22Rv1 (cell line): ENCODE measurements around the gene NUDT22.

Experiments
- H3K27ac ChIP-seq: fragments of 450-650 bp; 2 replicates; pipeline ENCODE4 v1.5.1; 2017
- ZFX ChIP-seq: fragments of 450-650 bp; IDR thresholded peaks from 2 replicates; pipeline ENCODE4 v1.6.1; 2017; ENCODE audit warnings: antibody characterized with exemption, borderline replicate concordance
- TF ChIP-seq, protein P1 (sequence below): fragments of 450-650 bp; IDR thresholded peaks from 2 replicates; pipeline ENCODE4 v1.5.1; 2017; ENCODE audit warnings: mild to moderate bottlenecking

Gene NUDT22

GRCh38 chr11:64225608-64226506 lies at the start of gene NUDT22, which contains the start of gene TRPT1:
TSS of gene NUDT22 (plus strand) at chr11:64226274. CDS start at chr11:64226653, 379 bp downstream.
TSS of gene TRPT1 (minus strand) at chr11:64226186. CDS start at chr11:64225860, 326 bp downstream.
- no peak for TF ChIP-seq ZFX
- TF ChIP-seq, protein P1, sequence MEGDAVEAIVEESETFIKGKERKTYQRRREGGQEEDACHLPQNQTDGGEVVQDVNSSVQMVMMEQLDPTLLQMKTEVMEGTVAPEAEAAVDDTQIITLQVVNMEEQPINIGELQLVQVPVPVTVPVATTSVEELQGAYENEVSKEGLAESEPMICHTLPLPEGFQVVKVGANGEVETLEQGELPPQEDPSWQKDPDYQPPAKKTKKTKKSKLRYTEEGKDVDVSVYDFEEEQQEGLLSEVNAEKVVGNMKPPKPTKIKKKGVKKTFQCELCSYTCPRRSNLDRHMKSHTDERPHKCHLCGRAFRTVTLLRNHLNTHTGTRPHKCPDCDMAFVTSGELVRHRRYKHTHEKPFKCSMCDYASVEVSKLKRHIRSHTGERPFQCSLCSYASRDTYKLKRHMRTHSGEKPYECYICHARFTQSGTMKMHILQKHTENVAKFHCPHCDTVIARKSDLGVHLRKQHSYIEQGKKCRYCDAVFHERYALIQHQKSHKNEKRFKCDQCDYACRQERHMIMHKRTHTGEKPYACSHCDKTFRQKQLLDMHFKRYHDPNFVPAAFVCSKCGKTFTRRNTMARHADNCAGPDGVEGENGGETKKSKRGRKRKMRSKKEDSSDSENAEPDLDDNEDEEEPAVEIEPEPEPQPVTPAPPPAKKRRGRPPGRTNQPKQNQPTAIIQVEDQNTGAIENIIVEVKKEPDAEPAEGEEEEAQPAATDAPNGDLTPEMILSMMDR: peak; percentile 41
- peak within 1 kb of the TSS; percentile 95 for H3K27ac ChIP-seq

DNA sequence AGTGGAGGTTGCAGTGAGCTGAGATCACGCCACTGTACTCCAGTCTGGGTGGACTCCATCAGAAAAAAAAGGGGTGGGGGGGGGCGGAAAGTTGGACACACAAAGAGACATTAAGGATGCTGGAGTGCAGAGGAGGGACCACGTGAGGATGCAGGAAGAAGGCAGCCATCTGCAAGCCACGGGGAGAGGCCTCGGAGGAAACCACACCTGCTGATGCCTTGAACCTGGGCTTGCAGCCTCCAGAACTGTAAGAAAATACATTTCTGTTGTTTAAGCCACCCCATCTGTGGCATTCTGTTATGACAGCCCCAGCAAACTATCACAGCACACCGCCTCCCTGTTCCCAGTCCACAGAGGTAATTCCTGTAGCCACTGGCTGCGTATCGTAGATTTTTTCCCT lies 49.3 kb upstream of the NUDT22 start:
- TF ChIP-seq, protein P1: no peak
- TF ChIP-seq ZFX: no peak
- no peak overlapping the region for H3K27ac ChIP-seq

DNA sequence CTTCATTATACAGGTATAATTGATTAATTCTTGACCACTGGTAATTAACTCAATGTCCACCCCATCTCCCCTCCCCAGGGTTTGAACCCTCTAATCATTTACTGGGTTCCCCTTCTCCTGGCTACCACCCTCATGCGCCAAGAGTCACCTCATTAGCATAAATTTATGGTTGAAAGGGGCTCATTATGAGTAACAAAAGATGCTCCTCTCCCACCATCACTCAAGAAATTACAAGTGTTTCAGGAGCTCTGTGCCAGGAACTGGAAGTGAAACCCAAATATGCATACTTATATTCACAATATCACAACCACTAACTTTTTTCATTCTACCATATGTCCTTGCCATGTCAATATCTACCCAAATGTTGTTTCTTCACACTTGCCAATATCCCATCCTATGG lies 47.9 kb upstream of the NUDT22 start:
- TF ChIP-seq, protein P1: no peak
- TF ChIP-seq ZFX: no peak
- no peak overlapping the region for H3K27ac ChIP-seq

- TF ChIP-seq, protein P1: no peak
- TF ChIP-seq ZFX: no peak
- H3K27ac ChIP-seq: no peak overlapping the region
Observed at GRCh38 chr11:64178951-64179639, 47.0 kb upstream of the NUDT22 start.

- peak overlapping the region; percentile 78 for H3K27ac ChIP-seq
Observed at GRCh38 chr11:64180891-64181290, 45.2 kb upstream of the NUDT22 start.

GRCh38 chr11:64181506-64182411 lies 44.3 kb upstream of the NUDT22 start:
- TF ChIP-seq, protein P1: no peak
- no peak for TF ChIP-seq ZFX
- H3K27ac ChIP-seq: peak overlapping the region; percentile 78

More at GRCh38 chr11:64180891-64181290, 45.2 kb upstream of the NUDT22 start:
- TF ChIP-seq, protein P1: no peak
- TF ChIP-seq ZFX: no peak
